GM12891 (cell line): ENCODE measurements around the gene PODN.

Experiments
- POLR2A ChIP-seq: IDR thresholded peaks from 2 replicates; pipeline ENCODE4 v1.6.1; 2011; ENCODE audit warnings: low read depth, low read length, control low read depth
- POLR2AphosphoS5 ChIP-seq: IDR thresholded peaks from 2 replicates; pipeline ENCODE4 v1.6.1; 2011; ENCODE audit warnings: low read depth, low read length, control low read depth
- SPI1 ChIP-seq: IDR thresholded peaks from 2 replicates; pipeline ENCODE4 v1.6.1; 2011; ENCODE audit warnings: low read depth, low read length, control low read depth
- TAF1 ChIP-seq: IDR thresholded peaks from 2 replicates; pipeline ENCODE4 v1.6.1; 2011; ENCODE audit warnings: low read depth, low read length, control low read depth

DNA sequence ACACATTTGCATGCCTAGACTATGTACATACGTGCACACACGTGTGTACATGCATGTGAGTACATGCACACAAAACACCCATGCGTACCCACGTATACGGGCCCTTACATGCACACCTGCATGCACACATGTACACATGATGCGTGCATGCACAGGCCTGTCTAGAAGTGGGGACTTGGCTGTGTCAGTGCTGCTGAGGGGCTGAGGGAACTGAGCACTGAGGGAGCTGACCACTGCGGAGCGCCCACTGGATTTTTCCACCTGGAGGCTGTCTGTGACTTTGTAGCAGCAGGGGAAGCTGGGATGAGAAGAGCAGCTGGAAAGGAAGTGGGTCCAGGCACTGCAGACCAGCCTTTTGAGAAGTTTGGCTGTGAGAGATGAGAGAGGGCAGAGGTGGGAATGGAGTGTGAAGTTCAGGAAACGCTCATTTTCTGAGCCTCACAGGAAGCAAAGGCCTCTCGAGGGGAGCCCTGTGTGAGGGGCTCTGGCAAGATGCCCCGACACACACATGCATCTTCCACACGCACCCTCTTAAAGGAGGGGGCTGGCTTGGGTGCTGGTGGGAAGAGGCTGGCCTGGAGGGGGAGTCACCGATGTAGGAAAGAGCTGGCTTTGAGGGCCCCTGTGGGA lies 20.9 kb downstream of the PODN start:
- no peak for TF ChIP-seq POLR2A
- no peak for TF ChIP-seq POLR2AphosphoS5
- TF ChIP-seq TAF1: no peak
- no peak for TF ChIP-seq SPI1
